A549 (cell line): ENCODE data around the gene MOXD1.

Source experiments
- BHLHE40 ChIP-seq: IDR thresholded peaks from 2 replicates; pipeline ENCODE4 v1.6.1; 2012; ENCODE audit warnings: low read depth, low read length, inconsistent platforms
- CHD4 ChIP-seq: fragments of 200-600 bp; sonication (generic); IDR thresholded peaks from 2 replicates; pipeline ENCODE4 v1.6.1; 2016; ENCODE audit warnings: antibody characterized with exemption, mild to moderate bottlenecking, borderline replicate concordance
- ESRRA ChIP-seq: fragments of 150-350 bp; IDR thresholded peaks from 2 replicates; pipeline ENCODE4 v1.6.1; 2014; ENCODE audit warnings: mild to moderate bottlenecking, low read length, borderline replicate concordance
- JUNB ChIP-seq: fragments of >200 bp; sonication (Bioruptor Twin); formaldehyde crosslinking; IDR thresholded peaks from 2 replicates; pipeline ENCODE4 v1.6.1; 2016
- KDM5A ChIP-seq: fragments of 200-600 bp; sonication (generic); IDR thresholded peaks from 2 replicates; pipeline ENCODE4 v1.6.1; 2016; ENCODE audit warnings: antibody characterized with exemption, mild to moderate bottlenecking
- POLR2A ChIP-seq: IDR thresholded peaks from 2 replicates; pipeline ENCODE4 v1.6.1; 2012; ENCODE audit warnings: mild to moderate bottlenecking, low read length
- RAD21 ChIP-seq, 2 experiments: fragments of >200 bp in 1 of 2; sonication (Bioruptor Twin) in 1 of 2; formaldehyde crosslinking in 1 of 2; IDR thresholded peaks in 1 of 2; conservative IDR thresholded peaks in 1 of 2; 2 replicates in 1 of 2; 3 replicates in 1 of 2; pipeline ENCODE4 v1.6.1; 2012 to 2018; ENCODE audit warnings: inconsistent platforms in 1 of 2
- SMC3 ChIP-seq: fragments of >200 bp; sonication (Bioruptor Twin); formaldehyde crosslinking; IDR thresholded peaks from 3 replicates; pipeline ENCODE4 v1.6.1; 2018; ENCODE audit warnings: inconsistent platforms
- TF ChIP-seq, protein P1 (sequence below): fragments of 200-600 bp; sonication (generic); IDR thresholded peaks from 2 replicates; pipeline ENCODE4 v1.6.1; 2016; ENCODE audit warnings: antibody characterized with exemption, mild to moderate bottlenecking, moderate library complexity
- TF ChIP-seq, protein P2 (sequence below): fragments of 250-450 bp; sonication (Bioruptor Pico); IDR thresholded peaks from 2 replicates; pipeline ENCODE4 v1.5.0; 2021; ENCODE audit warnings: mild to moderate bottlenecking, moderate library complexity, borderline replicate concordance
- TF ChIP-seq, protein P3 (sequence below): IDR thresholded peaks from 2 replicates; pipeline ENCODE4 v1.6.1; 2012
- TF ChIP-seq, protein P4 (sequence below): fragments of >200 bp; sonication (Bioruptor Twin); formaldehyde crosslinking; IDR thresholded peaks from 3 replicates; pipeline ENCODE4 v1.5.1; 2016
- TF ChIP-seq, protein P5 (sequence below): fragments of 450-650 bp; IDR thresholded peaks from 2 replicates; pipeline ENCODE4 v1.6.1; 2014; ENCODE audit warnings: antibody characterized with exemption
- TF ChIP-seq, protein P6 (sequence below): IDR thresholded peaks from 2 replicates; pipeline ENCODE4 v1.6.1; 2012

DNA sequence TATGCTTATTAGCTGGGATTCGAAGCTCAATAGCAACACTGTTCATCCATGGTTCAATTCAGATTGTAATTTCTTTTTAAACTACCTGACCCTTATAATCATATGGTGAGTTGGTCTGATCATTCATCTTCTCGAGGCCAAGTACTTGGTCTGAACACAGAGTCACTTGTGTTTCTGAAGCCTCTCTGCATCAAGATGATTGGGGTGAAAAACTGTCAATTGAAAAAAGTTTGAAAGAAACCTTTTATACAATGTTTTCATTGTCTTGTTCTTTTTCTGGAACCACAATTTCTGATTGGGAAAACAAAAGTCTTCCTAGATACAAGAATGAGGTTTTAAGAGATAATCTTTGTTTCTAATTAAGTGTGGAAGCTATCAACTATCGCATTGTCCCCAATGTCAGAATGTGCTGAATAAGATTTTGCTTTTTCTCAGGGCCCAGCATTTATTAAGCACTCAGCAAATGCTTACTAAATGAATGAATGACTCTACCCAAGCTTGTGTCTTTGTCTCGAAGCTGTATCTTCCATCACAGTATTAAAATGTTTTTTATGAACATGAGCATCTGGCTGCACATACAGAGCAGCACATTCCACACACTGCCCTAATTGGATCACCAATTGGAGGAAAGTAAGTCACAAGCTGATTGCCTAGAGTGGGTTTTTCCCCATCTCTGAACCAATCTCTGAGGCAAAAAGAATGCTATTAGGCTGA, 45.0 kb upstream of the MOXD1 start:
- TF ChIP-seq, protein P1, sequence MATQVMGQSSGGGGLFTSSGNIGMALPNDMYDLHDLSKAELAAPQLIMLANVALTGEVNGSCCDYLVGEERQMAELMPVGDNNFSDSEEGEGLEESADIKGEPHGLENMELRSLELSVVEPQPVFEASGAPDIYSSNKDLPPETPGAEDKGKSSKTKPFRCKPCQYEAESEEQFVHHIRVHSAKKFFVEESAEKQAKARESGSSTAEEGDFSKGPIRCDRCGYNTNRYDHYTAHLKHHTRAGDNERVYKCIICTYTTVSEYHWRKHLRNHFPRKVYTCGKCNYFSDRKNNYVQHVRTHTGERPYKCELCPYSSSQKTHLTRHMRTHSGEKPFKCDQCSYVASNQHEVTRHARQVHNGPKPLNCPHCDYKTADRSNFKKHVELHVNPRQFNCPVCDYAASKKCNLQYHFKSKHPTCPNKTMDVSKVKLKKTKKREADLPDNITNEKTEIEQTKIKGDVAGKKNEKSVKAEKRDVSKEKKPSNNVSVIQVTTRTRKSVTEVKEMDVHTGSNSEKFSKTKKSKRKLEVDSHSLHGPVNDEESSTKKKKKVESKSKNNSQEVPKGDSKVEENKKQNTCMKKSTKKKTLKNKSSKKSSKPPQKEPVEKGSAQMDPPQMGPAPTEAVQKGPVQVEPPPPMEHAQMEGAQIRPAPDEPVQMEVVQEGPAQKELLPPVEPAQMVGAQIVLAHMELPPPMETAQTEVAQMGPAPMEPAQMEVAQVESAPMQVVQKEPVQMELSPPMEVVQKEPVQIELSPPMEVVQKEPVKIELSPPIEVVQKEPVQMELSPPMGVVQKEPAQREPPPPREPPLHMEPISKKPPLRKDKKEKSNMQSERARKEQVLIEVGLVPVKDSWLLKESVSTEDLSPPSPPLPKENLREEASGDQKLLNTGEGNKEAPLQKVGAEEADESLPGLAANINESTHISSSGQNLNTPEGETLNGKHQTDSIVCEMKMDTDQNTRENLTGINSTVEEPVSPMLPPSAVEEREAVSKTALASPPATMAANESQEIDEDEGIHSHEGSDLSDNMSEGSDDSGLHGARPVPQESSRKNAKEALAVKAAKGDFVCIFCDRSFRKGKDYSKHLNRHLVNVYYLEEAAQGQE, result no peak
- TF ChIP-seq SMC3, result no peak
- no peak for TF ChIP-seq POLR2A
- TF ChIP-seq JUNB, result no peak
- TF ChIP-seq, protein P2, sequence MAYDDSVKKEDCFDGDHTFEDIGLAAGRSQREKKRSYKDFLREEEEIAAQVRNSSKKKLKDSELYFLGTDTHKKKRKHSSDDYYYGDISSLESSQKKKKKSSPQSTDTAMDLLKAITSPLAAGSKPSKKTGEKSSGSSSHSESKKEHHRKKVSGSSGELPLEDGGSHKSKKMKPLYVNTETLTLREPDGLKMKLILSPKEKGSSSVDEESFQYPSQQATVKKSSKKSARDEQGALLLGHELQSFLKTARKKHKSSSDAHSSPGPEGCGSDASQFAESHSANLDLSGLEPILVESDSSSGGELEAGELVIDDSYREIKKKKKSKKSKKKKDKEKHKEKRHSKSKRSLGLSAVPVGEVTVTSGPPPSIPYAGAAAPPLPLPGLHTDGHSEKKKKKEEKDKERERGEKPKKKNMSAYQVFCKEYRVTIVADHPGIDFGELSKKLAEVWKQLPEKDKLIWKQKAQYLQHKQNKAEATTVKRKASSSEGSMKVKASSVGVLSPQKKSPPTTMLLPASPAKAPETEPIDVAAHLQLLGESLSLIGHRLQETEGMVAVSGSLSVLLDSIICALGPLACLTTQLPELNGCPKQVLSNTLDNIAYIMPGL, result no peak
- TF ChIP-seq RAD21 (conservative IDR thresholded peaks at IDR 0.05 in 1 of 2, IDR thresholded peaks at IDR 0.05 in 1 of 2), result no peak
- TF ChIP-seq KDM5A, result no peak
- TF ChIP-seq, protein P3, sequence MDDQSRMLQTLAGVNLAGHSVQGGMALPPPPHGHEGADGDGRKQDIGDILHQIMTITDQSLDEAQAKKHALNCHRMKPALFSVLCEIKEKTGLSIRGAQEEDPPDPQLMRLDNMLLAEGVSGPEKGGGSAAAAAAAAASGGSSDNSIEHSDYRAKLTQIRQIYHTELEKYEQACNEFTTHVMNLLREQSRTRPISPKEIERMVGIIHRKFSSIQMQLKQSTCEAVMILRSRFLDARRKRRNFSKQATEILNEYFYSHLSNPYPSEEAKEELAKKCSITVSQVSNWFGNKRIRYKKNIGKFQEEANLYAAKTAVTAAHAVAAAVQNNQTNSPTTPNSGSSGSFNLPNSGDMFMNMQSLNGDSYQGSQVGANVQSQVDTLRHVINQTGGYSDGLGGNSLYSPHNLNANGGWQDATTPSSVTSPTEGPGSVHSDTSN, result no peak
- TF ChIP-seq BHLHE40, result no peak
- no peak for TF ChIP-seq ESRRA
- TF ChIP-seq, protein P4, sequence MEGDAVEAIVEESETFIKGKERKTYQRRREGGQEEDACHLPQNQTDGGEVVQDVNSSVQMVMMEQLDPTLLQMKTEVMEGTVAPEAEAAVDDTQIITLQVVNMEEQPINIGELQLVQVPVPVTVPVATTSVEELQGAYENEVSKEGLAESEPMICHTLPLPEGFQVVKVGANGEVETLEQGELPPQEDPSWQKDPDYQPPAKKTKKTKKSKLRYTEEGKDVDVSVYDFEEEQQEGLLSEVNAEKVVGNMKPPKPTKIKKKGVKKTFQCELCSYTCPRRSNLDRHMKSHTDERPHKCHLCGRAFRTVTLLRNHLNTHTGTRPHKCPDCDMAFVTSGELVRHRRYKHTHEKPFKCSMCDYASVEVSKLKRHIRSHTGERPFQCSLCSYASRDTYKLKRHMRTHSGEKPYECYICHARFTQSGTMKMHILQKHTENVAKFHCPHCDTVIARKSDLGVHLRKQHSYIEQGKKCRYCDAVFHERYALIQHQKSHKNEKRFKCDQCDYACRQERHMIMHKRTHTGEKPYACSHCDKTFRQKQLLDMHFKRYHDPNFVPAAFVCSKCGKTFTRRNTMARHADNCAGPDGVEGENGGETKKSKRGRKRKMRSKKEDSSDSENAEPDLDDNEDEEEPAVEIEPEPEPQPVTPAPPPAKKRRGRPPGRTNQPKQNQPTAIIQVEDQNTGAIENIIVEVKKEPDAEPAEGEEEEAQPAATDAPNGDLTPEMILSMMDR, result no peak
- TF ChIP-seq, protein P5, sequence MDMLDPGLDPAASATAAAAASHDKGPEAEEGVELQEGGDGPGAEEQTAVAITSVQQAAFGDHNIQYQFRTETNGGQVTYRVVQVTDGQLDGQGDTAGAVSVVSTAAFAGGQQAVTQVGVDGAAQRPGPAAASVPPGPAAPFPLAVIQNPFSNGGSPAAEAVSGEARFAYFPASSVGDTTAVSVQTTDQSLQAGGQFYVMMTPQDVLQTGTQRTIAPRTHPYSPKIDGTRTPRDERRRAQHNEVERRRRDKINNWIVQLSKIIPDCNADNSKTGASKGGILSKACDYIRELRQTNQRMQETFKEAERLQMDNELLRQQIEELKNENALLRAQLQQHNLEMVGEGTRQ, result no peak
- TF ChIP-seq, protein P6, sequence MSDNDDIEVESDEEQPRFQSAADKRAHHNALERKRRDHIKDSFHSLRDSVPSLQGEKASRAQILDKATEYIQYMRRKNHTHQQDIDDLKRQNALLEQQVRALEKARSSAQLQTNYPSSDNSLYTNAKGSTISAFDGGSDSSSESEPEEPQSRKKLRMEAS, result no peak
- no peak for TF ChIP-seq CHD4
